ENCODE data around the gene ME2.
"Not testable (repeated sequence)": the region's sequence is repeated elsewhere in the genome, so short reads cannot be mapped to it uniquely, and the experiment has no call there.

The ME2 gene

GRCh38 chr18:50862401-50862800, 16.5 kb upstream of the ME2 start:
- DNase-seq, result no peak

- no peak for DNase-seq
These were observed 15.0 kb upstream of the ME2 start for GRCh38 chr18:50863840-50864375.

- no peak for DNase-seq
These were observed 12.2 kb upstream of the ME2 start for GRCh38 chr18:50866765-50867164.

- DNase-seq, result no peak
These were observed 9.8 kb upstream of the ME2 start for GRCh38 chr18:50869150-50869549.

GRCh38 chr18:50870138-50870845, 8.6 kb upstream of the ME2 start:
- DNase-seq, result peak; percentile 47

GRCh38 chr18:50871846-50872245, 7.1 kb upstream of the ME2 start:
- DNase-seq, result no peak

- DNase-seq, result no peak
These were observed 2.9 kb upstream of the ME2 start for GRCh38 chr18:50875966-50876536.

- DNase-seq, result no peak
These were observed 1.2 kb upstream of the ME2 start for GRCh38 chr18:50877545-50878265.

- DNase-seq, result peak; percentile 38
These were observed 592 bp downstream of the ME2 start for GRCh38 chr18:50879302-50880118.

GRCh38 chr18:50880119-50880465, 1.2 kb downstream of the ME2 start:
- no peak for DNase-seq

- DNase-seq, result not testable (repeated sequence)
These were observed 2.0 kb downstream of the ME2 start for GRCh38 chr18:50880944-50881343.

- DNase-seq, result no peak
These were observed 8.0 kb downstream of the ME2 start for GRCh38 chr18:50886929-50887328.

- no peak for DNase-seq
These were observed 16.6 kb downstream of the ME2 start for GRCh38 chr18:50895350-50896045.

GRCh38 chr18:50896093-50896492, 17.2 kb downstream of the ME2 start:
- no peak for DNase-seq

GRCh38 chr18:50898919-50899318, 20.0 kb downstream of the ME2 start:
- DNase-seq, result no peak

GRCh38 chr18:50902797-50903196, 23.9 kb downstream of the ME2 start:
- no peak for DNase-seq

GRCh38 chr18:50906843-50907242, 27.9 kb downstream of the ME2 start:
- DNase-seq, result no peak

GRCh38 chr18:50909261-50909660, 30.3 kb downstream of the ME2 start:
- no peak for DNase-seq

- no peak for DNase-seq
These were observed 32.1 kb downstream of the ME2 start for GRCh38 chr18:50911006-50911405.

GRCh38 chr18:50917021-50917420, 38.1 kb downstream of the ME2 start:
- DNase-seq, result peak; percentile 3

GRCh38 chr18:50918153-50918552, 39.2 kb downstream of the ME2 start:
- no peak for DNase-seq

- DNase-seq, result peak; percentile 14
These were observed 45.5 kb downstream of the ME2 start for GRCh38 chr18:50924372-50924771.

GRCh38 chr18:50926521-50926920, 47.6 kb downstream of the ME2 start:
- DNase-seq, result no peak

Measured in fibroblast of upper back skin (primary cell).